ENCODE results near the gene CCDC7. TPM values are rescaled to one million over a fixed set of nuclear protein-coding genes. Genes with fewer than 3 reads are reported as not detected.

The CCDC7 gene
- total and polyA plus RNA-seq, 2 experiments from 2014 or later: 0.83 to 1.6 TPM

DNA sequence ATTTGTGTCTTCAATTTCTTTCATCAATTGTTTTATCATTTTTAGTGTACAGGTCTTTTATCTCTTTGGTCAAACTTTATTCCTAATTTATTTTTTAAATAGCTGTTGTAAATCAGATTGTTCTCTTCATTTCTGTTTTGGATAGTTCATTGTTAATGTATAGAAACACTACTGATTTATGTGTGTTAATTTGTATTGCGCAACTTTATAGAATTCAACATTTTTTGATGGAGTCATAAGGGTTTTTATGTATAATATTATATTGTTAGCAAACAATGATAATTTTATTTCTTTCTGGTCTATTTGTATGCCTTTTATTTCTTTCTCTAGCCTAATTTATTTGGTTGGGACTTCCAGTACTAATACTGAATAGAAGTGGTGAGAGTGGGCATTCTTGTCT lies 181.2 kb downstream of the CCDC7 start (continued):
- TF ChIP-seq, protein P1, sequence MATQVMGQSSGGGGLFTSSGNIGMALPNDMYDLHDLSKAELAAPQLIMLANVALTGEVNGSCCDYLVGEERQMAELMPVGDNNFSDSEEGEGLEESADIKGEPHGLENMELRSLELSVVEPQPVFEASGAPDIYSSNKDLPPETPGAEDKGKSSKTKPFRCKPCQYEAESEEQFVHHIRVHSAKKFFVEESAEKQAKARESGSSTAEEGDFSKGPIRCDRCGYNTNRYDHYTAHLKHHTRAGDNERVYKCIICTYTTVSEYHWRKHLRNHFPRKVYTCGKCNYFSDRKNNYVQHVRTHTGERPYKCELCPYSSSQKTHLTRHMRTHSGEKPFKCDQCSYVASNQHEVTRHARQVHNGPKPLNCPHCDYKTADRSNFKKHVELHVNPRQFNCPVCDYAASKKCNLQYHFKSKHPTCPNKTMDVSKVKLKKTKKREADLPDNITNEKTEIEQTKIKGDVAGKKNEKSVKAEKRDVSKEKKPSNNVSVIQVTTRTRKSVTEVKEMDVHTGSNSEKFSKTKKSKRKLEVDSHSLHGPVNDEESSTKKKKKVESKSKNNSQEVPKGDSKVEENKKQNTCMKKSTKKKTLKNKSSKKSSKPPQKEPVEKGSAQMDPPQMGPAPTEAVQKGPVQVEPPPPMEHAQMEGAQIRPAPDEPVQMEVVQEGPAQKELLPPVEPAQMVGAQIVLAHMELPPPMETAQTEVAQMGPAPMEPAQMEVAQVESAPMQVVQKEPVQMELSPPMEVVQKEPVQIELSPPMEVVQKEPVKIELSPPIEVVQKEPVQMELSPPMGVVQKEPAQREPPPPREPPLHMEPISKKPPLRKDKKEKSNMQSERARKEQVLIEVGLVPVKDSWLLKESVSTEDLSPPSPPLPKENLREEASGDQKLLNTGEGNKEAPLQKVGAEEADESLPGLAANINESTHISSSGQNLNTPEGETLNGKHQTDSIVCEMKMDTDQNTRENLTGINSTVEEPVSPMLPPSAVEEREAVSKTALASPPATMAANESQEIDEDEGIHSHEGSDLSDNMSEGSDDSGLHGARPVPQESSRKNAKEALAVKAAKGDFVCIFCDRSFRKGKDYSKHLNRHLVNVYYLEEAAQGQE (IDR thresholded peaks at IDR 0.05; ENCODE audit: unreplicated experiment): no peak

DNA sequence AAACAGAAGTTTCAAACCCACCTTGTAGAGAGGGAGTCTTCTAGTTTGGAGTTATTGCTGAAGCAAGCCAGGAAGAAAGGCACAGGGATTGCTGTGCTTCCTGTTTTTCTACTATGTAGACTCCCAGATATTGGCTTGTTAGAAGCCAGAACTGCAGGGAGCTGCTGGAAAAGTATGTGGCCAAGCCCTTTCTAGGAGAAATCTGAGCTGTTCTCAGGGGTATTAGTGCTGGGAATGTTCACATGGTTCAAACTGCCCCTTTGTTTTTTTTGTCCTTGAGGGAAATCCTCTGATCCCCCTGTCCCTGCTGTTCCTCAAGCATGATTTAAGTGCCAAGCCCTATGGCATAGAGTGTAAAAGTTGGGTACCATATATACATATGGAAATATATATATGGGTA lies 184.0 kb downstream of the CCDC7 start:
- Histone ChIP-seq H3K27me3 (ENCODE audit: insufficient read depth) (no peaks in the 10 kb centered on the region), H3K9me2 (ENCODE audit: insufficient read depth) (no peaks in the 10 kb centered on the region), H2AFZ (peak overlapping the region; percentile 43; the same call in 1 of the 2 replicates), H3K36me3 (ENCODE audit: insufficient read depth) (no peaks in the 10 kb centered on the region), H3K4me3 (no peak overlapping the region), H4K20me1 (replicated peaks; ENCODE audit: insufficient read depth) (no peaks in the 10 kb centered on the region), H3K79me2 (replicated peaks; ENCODE audit: insufficient read depth) (no peaks in the 10 kb centered on the region), H3F3A (replicated peaks; ENCODE audit: low read depth) (no peaks in the 10 kb centered on the region), H3K4me2 (no peak overlapping the region), H3K27ac (ENCODE audit: low read depth) (no peak overlapping the region), H3K4me1 (ENCODE audit: insufficient read depth) (no peaks in the 10 kb centered on the region)
- no peak; the same call in 1 of the 3 replicates for ATAC-seq
- H3K9me3 Mint-ChIP-seq: peaks cover 7% of the 10 kb centered on the region; the same call in 1 of the 3 replicates
- no peaks in the 10 kb centered on the region for H3K36me3 Mint-ChIP-seq (ENCODE audit: low read depth)
- peak; percentile 7 for DNase-seq (ENCODE audit: low spot score)
- no peaks in the 10 kb centered on the region for H3K27me3 Mint-ChIP-seq (ENCODE audit: insufficient read depth, low read depth, poor library complexity)
- H3K27ac Mint-ChIP-seq: no peak overlapping the region
- no peaks in the 10 kb centered on the region for H3K4me1 Mint-ChIP-seq
- H3K4me3 Mint-ChIP-seq: no peak overlapping the region
- TF ChIP-seq, protein P1 (IDR thresholded peaks at IDR 0.05; ENCODE audit: unreplicated experiment): no peak
- TF ChIP-seq JUNB (IDR thresholded peaks at IDR 0.05; ENCODE audit: unreplicated experiment): no peak

DNA sequence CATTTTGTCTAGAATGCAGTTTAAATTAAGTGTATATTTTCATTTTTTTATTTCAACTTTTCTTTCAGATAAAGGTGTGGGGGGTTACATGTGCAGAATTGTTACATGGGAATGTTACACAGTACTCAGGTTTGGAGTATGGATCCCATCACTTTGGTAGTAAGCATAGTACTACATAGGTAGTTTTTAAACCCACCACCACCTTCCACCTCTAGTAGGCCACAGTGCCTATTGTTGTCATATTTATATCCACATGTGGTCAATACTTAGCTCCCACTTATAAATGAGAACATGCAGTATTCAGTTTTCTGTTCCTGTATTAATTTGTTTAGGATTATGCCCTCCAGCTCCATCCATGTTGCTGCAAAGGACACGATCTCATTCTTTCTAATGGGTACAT lies 200.6 kb downstream of the CCDC7 start:
- H3K27ac ChIP-seq (ENCODE audit: low read depth): no peak overlapping the region
- H3K36me3 ChIP-seq (ENCODE audit: insufficient read depth): no peaks in the 10 kb centered on the region
- no peak overlapping the region for H3K27ac Mint-ChIP-seq
- DNase-seq (ENCODE audit: low spot score) (no peak), ATAC-seq (no peak)
- H3K9me3 Mint-ChIP-seq: peaks cover 64% of the 10 kb centered on the region
- no peaks in the 10 kb centered on the region for H3K4me1 Mint-ChIP-seq
- H3K4me1 ChIP-seq (ENCODE audit: insufficient read depth): no peaks in the 10 kb centered on the region
- TF ChIP-seq JUNB (IDR thresholded peaks at IDR 0.05; ENCODE audit: unreplicated experiment) (no peak), NANOG (IDR thresholded peaks at IDR 0.05; ENCODE audit: borderline replicate concordance) (no peak)
- TF ChIP-seq, protein P2, sequence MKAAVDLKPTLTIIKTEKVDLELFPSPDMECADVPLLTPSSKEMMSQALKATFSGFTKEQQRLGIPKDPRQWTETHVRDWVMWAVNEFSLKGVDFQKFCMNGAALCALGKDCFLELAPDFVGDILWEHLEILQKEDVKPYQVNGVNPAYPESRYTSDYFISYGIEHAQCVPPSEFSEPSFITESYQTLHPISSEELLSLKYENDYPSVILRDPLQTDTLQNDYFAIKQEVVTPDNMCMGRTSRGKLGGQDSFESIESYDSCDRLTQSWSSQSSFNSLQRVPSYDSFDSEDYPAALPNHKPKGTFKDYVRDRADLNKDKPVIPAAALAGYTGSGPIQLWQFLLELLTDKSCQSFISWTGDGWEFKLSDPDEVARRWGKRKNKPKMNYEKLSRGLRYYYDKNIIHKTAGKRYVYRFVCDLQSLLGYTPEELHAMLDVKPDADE (IDR thresholded peaks at IDR 0.05): no peak
- TF ChIP-seq, protein P1 (IDR thresholded peaks at IDR 0.05; ENCODE audit: unreplicated experiment): no peak
- peaks cover 5% of the 10 kb centered on the region for H3K27me3 Mint-ChIP-seq (ENCODE audit: insufficient read depth, low read depth, poor library complexity)
- no peaks in the 10 kb centered on the region for H3K79me2 ChIP-seq (replicated peaks; ENCODE audit: insufficient read depth)
- peaks cover 19% of the 10 kb centered on the region; the same call in 2 of the 3 replicates for H3K36me3 Mint-ChIP-seq (ENCODE audit: low read depth)
- H3K4me3 ChIP-seq: no peak overlapping the region
- H4K20me1 ChIP-seq (replicated peaks; ENCODE audit: insufficient read depth): no peaks in the 10 kb centered on the region
- no peak overlapping the region for H2AFZ ChIP-seq
- no peaks in the 10 kb centered on the region for H3K27me3 ChIP-seq (ENCODE audit: insufficient read depth)
- no peaks in the 10 kb centered on the region for H3F3A ChIP-seq (replicated peaks; ENCODE audit: low read depth)
- H3K4me3 Mint-ChIP-seq: no peak overlapping the region
- no peak overlapping the region for H3K4me2 ChIP-seq
- no peaks in the 10 kb centered on the region; the same call in 1 of the 2 replicates for H3K9me2 ChIP-seq (ENCODE audit: insufficient read depth)

Data from GM23338 (cell line).